Measurements from ENCODE around the gene SEC24B. TPM values are rescaled to one million over a fixed set of nuclear protein-coding genes. Genes with fewer than 3 reads are reported as not detected.
"Not testable (repeated sequence)": the region's sequence is repeated elsewhere in the genome, so short reads cannot be mapped to it uniquely, and the experiment has no call there.

The SEC24B gene
- total and polyA plus RNA-seq, 2 experiments from 2014 or later, result 9.4 to 32.8 TPM

DNA sequence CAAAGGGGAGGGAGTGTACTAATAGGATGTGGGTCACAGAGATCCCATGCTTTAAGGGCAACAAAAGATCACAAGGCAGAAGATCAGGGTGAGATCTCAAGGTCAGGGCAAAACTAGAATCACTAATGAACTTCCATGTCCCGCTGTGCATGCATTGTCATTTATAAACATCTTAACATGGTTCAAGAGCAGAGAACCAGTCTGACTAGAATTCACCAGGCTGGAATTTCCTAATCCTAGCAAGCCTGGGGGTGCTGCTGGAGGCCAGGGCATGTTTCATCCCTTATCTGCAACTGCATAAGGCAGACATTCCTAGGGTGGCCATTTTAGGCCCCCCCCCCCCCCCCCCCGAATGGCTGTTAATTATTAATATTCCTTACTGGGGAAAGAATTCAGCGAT lies 19.5 kb downstream of the SEC24B start:
- not testable (repeated sequence) for H3K9me2 ChIP-seq (ENCODE audit: insufficient read depth); H4K20me1 ChIP-seq (replicated peaks; ENCODE audit: insufficient read depth); ATAC-seq; H3K4me3 ChIP-seq; H3K27me3 Mint-ChIP-seq (ENCODE audit: insufficient read depth, low read depth, poor library complexity); H3F3A ChIP-seq (replicated peaks; ENCODE audit: low read depth); H2AFZ ChIP-seq; H3K4me1 ChIP-seq (ENCODE audit: insufficient read depth); H3K27me3 ChIP-seq (ENCODE audit: insufficient read depth); H3K36me3 ChIP-seq (ENCODE audit: insufficient read depth); H3K4me3 Mint-ChIP-seq; H3K4me2 ChIP-seq
- Mint-ChIP-seq H3K9me3 (peaks cover 21% of the 10 kb centered on the region), H3K27ac (peak overlapping the region; percentile 90; the same call in 1 of the 2 replicates), H3K36me3 (ENCODE audit: low read depth) (peaks cover 68% of the 10 kb centered on the region), H3K4me1 (peaks cover 24% of the 10 kb centered on the region)
- peaks cover 93% of the 10 kb centered on the region for H3K79me2 ChIP-seq (replicated peaks; ENCODE audit: insufficient read depth)
- DNase-seq (ENCODE audit: low spot score), result peak; percentile 74
- 0 out of 2 replicates have a peak, but pooled peaks have one; percentile 12 for TF ChIP-seq NANOG (IDR thresholded peaks at IDR 0.05; ENCODE audit: borderline replicate concordance)
- TF ChIP-seq, protein P1, sequence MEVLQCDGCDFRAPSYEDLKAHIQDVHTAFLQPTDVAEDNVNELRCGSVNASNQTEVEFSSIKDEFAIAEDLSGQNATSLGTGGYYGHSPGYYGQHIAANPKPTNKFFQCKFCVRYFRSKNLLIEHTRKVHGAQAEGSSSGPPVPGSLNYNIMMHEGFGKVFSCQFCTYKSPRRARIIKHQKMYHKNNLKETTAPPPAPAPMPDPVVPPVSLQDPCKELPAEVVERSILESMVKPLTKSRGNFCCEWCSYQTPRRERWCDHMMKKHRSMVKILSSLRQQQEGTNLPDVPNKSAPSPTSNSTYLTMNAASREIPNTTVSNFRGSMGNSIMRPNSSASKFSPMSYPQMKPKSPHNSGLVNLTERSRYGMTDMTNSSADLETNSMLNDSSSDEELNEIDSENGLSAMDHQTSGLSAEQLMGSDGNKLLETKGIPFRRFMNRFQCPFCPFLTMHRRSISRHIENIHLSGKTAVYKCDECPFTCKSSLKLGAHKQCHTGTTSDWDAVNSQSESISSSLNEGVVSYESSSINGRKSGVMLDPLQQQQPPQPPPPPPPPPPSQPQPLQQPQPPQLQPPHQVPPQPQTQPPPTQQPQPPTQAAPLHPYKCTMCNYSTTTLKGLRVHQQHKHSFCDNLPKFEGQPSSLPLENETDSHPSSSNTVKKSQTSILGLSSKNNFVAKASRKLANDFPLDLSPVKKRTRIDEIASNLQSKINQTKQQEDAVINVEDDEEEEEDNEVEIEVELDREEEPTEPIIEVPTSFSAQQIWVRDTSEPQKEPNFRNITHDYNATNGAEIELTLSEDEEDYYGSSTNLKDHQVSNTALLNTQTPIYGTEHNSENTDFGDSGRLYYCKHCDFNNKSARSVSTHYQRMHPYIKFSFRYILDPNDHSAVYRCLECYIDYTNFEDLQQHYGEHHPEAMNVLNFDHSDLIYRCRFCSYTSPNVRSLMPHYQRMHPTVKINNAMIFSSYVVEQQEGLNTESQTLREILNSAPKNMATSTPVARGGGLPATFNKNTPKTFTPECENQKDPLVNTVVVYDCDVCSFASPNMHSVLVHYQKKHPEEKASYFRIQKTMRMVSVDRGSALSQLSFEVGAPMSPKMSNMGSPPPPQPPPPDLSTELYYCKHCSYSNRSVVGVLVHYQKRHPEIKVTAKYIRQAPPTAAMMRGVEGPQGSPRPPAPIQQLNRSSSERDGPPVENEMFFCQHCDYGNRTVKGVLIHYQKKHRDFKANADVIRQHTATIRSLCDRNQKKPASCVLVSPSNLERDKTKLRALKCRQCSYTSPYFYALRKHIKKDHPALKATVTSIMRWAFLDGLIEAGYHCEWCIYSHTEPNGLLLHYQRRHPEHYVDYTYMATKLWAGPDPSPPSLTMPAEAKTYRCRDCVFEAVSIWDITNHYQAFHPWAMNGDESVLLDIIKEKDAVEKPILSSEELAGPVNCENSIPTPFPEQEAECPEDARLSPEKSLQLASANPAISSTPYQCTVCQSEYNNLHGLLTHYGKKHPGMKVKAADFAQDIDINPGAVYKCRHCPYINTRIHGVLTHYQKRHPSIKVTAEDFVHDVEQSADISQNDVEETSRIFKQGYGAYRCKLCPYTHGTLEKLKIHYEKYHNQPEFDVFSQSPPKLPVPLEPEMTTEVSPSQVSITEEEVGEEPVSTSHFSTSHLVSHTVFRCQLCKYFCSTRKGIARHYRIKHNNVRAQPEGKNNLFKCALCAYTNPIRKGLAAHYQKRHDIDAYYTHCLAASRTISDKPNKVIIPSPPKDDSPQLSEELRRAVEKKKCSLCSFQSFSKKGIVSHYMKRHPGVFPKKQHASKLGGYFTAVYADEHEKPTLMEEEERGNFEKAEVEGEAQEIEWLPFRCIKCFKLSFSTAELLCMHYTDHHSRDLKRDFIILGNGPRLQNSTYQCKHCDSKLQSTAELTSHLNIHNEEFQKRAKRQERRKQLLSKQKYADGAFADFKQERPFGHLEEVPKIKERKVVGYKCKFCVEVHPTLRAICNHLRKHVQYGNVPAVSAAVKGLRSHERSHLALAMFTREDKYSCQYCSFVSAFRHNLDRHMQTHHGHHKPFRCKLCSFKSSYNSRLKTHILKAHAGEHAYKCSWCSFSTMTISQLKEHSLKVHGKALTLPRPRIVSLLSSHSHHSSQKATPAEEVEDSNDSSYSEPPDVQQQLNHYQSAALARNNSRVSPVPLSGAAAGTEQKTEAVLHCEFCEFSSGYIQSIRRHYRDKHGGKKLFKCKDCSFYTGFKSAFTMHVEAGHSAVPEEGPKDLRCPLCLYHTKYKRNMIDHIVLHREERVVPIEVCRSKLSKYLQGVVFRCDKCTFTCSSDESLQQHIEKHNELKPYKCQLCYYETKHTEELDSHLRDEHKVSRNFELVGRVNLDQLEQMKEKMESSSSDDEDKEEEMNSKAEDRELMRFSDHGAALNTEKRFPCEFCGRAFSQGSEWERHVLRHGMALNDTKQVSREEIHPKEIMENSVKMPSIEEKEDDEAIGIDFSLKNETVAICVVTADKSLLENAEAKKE (CRISPR knock-in tag; IDR thresholded peaks at IDR 0.05), result peak; percentile 75; the same call in 1 of the 2 replicates
- H3K27ac ChIP-seq (ENCODE audit: low read depth), result peak overlapping the region; percentile 53; the same call in 1 of the 2 replicates

DNA sequence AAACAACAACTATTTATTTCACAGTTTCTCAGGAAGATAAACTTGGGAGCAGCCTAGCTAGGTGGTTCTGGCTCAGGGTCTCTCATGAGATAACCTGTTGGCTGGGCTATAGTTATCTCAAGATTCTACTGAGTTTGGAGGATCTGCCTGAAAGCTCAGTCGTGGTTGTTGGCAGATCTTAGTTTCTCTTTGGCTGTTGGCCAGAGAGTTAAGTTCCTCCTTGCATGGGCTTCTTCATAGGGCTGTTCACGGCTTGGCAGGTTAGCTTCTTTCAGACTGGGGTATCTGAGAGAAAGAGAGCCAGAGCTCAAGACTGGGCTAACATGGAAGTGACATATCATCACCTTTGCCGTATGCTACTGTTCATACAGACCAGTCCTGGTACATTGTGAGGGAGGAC lies 28.7 kb downstream of the SEC24B start:
- H3K36me3 ChIP-seq (ENCODE audit: insufficient read depth), result peaks cover 6% of the 10 kb centered on the region
- H3K27ac Mint-ChIP-seq, result peak overlapping the region; percentile 20
- H3K27ac ChIP-seq (ENCODE audit: low read depth), result no peak overlapping the region
- peaks cover 34% of the 10 kb centered on the region for H3K36me3 Mint-ChIP-seq (ENCODE audit: low read depth)
- H3K27me3 Mint-ChIP-seq (ENCODE audit: insufficient read depth, low read depth, poor library complexity), result no peaks in the 10 kb centered on the region
- no peaks in the 10 kb centered on the region for H3K9me3 Mint-ChIP-seq
- no peak overlapping the region for H3K4me2 ChIP-seq
- no peaks in the 10 kb centered on the region for H3K9me2 ChIP-seq (ENCODE audit: insufficient read depth)
- H2AFZ ChIP-seq, result no peak overlapping the region
- peaks cover 22% of the 10 kb centered on the region for H4K20me1 ChIP-seq (replicated peaks; ENCODE audit: insufficient read depth)
- H3K4me1 ChIP-seq (ENCODE audit: insufficient read depth), result peaks cover 3% of the 10 kb centered on the region; the same call in 1 of the 2 replicates
- H3K27me3 ChIP-seq (ENCODE audit: insufficient read depth), result no peaks in the 10 kb centered on the region
- peaks cover 15% of the 10 kb centered on the region for H3K4me1 Mint-ChIP-seq
- ATAC-seq (no peak), DNase-seq (ENCODE audit: low spot score) (no peak)
- peaks cover 66% of the 10 kb centered on the region for H3K79me2 ChIP-seq (replicated peaks; ENCODE audit: insufficient read depth)
- no peak overlapping the region for H3K4me3 Mint-ChIP-seq
- H3K4me3 ChIP-seq, result no peak overlapping the region
- no peaks in the 10 kb centered on the region for H3F3A ChIP-seq (replicated peaks; ENCODE audit: low read depth)
- no peak for TF ChIP-seq POLR2AphosphoS5 (IDR thresholded peaks at IDR 0.05; ENCODE audit: low read depth)
- TF ChIP-seq, protein P2, sequence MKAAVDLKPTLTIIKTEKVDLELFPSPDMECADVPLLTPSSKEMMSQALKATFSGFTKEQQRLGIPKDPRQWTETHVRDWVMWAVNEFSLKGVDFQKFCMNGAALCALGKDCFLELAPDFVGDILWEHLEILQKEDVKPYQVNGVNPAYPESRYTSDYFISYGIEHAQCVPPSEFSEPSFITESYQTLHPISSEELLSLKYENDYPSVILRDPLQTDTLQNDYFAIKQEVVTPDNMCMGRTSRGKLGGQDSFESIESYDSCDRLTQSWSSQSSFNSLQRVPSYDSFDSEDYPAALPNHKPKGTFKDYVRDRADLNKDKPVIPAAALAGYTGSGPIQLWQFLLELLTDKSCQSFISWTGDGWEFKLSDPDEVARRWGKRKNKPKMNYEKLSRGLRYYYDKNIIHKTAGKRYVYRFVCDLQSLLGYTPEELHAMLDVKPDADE (IDR thresholded peaks at IDR 0.05), result no peak
- no peak for TF ChIP-seq EZH2phosphoT487 (IDR thresholded peaks at IDR 0.05; ENCODE audit: unreplicated experiment)
- TF ChIP-seq, protein P3, sequence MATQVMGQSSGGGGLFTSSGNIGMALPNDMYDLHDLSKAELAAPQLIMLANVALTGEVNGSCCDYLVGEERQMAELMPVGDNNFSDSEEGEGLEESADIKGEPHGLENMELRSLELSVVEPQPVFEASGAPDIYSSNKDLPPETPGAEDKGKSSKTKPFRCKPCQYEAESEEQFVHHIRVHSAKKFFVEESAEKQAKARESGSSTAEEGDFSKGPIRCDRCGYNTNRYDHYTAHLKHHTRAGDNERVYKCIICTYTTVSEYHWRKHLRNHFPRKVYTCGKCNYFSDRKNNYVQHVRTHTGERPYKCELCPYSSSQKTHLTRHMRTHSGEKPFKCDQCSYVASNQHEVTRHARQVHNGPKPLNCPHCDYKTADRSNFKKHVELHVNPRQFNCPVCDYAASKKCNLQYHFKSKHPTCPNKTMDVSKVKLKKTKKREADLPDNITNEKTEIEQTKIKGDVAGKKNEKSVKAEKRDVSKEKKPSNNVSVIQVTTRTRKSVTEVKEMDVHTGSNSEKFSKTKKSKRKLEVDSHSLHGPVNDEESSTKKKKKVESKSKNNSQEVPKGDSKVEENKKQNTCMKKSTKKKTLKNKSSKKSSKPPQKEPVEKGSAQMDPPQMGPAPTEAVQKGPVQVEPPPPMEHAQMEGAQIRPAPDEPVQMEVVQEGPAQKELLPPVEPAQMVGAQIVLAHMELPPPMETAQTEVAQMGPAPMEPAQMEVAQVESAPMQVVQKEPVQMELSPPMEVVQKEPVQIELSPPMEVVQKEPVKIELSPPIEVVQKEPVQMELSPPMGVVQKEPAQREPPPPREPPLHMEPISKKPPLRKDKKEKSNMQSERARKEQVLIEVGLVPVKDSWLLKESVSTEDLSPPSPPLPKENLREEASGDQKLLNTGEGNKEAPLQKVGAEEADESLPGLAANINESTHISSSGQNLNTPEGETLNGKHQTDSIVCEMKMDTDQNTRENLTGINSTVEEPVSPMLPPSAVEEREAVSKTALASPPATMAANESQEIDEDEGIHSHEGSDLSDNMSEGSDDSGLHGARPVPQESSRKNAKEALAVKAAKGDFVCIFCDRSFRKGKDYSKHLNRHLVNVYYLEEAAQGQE (IDR thresholded peaks at IDR 0.05; ENCODE audit: unreplicated experiment), result no peak
- TF ChIP-seq ZNF331 (CRISPR knock-in tag; IDR thresholded peaks at IDR 0.05; ENCODE audit: low read depth), result no peak
- TF ChIP-seq, protein P4, sequence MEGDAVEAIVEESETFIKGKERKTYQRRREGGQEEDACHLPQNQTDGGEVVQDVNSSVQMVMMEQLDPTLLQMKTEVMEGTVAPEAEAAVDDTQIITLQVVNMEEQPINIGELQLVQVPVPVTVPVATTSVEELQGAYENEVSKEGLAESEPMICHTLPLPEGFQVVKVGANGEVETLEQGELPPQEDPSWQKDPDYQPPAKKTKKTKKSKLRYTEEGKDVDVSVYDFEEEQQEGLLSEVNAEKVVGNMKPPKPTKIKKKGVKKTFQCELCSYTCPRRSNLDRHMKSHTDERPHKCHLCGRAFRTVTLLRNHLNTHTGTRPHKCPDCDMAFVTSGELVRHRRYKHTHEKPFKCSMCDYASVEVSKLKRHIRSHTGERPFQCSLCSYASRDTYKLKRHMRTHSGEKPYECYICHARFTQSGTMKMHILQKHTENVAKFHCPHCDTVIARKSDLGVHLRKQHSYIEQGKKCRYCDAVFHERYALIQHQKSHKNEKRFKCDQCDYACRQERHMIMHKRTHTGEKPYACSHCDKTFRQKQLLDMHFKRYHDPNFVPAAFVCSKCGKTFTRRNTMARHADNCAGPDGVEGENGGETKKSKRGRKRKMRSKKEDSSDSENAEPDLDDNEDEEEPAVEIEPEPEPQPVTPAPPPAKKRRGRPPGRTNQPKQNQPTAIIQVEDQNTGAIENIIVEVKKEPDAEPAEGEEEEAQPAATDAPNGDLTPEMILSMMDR (conservative IDR thresholded peaks at IDR 0.05; ENCODE audit: low read depth in 2 of 2), result no peak
- TF ChIP-seq NANOG (IDR thresholded peaks at IDR 0.05; ENCODE audit: borderline replicate concordance), result no peak

Data from GM23338 (cell line).